ENCODE data around the gene PLA2R1.
A peak's percentile ranks its signal among the peaks of the same experiment; 100 is the strongest.
"Not testable (repeated sequence)": the region's sequence is repeated elsewhere in the genome, so short reads cannot be mapped to it uniquely, and the experiment has no call there.

Gene PLA2R1

DNA sequence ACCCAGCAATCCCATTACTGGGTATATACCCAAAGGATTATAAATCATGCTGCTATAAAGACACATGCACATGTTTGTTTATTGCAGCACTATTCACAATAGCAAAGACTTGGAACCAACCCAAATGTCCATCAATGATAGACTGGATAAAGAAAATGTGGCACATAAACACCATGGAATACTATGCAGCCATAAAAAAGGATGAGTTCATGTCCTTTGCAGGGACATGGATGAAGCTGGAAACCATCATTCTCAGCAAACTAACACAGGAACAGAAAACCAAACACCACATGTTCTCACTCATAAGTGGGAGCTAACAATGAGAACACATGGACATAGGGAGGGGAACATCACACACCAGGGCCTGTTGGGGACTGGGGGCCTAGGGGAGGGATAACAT is 99.9 kb downstream of the PLA2R1 start:
- H3K9me3 ChIP-seq (ENCODE audit: control insufficient read depth, insufficient read depth, low read depth, low read length); H3K27ac ChIP-seq (ENCODE audit: extremely low read depth, low read depth, low read length); H3K36me3 ChIP-seq (ENCODE audit: control insufficient read depth in 2 of 2, insufficient read depth in 1 of 2, low read length in 2 of 2); H3K4me1 ChIP-seq (ENCODE audit: control insufficient read depth, insufficient read depth, low read length); POLR2A ChIA-PET; CTCF ChIA-PET; H3K4me3 ChIP-seq (ENCODE audit: low read depth, low read length): not testable (repeated sequence)
- TF ChIP-seq ZNF146 (tag by site-specific recombination; IDR thresholded peaks at IDR 0.05): peak; percentile 91

DNA sequence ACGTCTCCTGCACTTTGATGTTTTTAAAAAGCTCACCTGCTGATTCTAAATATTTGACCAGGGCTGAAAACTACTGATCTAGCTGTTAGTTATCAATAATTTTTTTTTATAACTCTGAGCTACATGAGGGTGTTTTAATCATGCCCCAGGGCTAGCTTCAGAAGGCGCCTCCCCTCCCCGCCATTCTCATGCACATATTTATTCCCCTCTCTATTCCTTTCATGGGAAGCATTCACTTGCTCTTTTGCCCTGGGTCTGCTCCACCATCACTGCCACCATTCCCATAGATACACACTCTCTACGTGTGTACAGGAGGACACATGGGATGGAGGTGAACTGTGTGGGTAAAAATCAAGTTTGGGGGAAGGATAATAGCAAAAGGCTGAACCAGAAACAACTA is 101.0 kb downstream of the PLA2R1 start:
- H3K27ac ChIP-seq (ENCODE audit: extremely low read depth, low read depth, low read length): no peak overlapping the region
- H3K9me3 ChIP-seq (ENCODE audit: control insufficient read depth, insufficient read depth, low read depth, low read length): no peaks in the 10 kb centered on the region
- H3K36me3 ChIP-seq (ENCODE audit: control insufficient read depth in 2 of 2, insufficient read depth in 1 of 2, low read length in 2 of 2): no peaks in the 10 kb centered on the region
- ChIA-PET CTCF (no interaction called here), POLR2A (no interaction called here)
- H3K4me1 ChIP-seq (ENCODE audit: control insufficient read depth, insufficient read depth, low read length): no peaks in the 10 kb centered on the region
- no peak for TF ChIP-seq ZNF843 (tag by site-specific recombination; IDR thresholded peaks at IDR 0.05)
- TF ChIP-seq YY1 (tag by site-specific recombination; IDR thresholded peaks at IDR 0.05): no peak
- TF ChIP-seq, protein P1, sequence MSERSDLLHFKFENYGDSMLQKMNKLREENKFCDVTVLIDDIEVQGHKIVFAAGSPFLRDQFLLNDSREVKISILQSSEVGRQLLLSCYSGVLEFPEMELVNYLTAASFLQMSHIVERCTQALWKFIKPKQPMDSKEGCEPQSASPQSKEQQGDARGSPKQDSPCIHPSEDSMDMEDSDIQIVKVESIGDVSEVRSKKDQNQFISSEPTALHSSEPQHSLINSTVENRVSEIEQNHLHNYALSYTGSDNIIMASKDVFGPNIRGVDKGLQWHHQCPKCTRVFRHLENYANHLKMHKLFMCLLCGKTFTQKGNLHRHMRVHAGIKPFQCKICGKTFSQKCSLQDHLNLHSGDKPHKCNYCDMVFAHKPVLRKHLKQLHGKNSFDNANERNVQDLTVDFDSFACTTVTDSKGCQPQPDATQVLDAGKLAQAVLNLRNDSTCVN (tag by site-specific recombination; optimal IDR thresholded peaks at IDR 0.05): no peak
- TF ChIP-seq ZNF660 (tag by site-specific recombination; IDR thresholded peaks at IDR 0.05): no peak
- TF ChIP-seq, protein P2, sequence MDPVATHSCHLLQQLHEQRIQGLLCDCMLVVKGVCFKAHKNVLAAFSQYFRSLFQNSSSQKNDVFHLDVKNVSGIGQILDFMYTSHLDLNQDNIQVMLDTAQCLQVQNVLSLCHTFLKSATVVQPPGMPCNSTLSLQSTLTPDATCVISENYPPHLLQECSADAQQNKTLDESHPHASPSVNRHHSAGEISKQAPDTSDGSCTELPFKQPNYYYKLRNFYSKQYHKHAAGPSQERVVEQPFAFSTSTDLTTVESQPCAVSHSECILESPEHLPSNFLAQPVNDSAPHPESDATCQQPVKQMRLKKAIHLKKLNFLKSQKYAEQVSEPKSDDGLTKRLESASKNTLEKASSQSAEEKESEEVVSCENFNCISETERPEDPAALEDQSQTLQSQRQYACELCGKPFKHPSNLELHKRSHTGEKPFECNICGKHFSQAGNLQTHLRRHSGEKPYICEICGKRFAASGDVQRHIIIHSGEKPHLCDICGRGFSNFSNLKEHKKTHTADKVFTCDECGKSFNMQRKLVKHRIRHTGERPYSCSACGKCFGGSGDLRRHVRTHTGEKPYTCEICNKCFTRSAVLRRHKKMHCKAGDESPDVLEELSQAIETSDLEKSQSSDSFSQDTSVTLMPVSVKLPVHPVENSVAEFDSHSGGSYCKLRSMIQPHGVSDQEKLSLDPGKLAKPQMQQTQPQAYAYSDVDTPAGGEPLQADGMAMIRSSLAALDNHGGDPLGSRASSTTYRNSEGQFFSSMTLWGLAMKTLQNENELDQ (tag by site-specific recombination; IDR thresholded peaks at IDR 0.05; ENCODE audit: low read depth): no peak
- H3K4me3 ChIP-seq (ENCODE audit: low read depth, low read length): no peak overlapping the region

DNA sequence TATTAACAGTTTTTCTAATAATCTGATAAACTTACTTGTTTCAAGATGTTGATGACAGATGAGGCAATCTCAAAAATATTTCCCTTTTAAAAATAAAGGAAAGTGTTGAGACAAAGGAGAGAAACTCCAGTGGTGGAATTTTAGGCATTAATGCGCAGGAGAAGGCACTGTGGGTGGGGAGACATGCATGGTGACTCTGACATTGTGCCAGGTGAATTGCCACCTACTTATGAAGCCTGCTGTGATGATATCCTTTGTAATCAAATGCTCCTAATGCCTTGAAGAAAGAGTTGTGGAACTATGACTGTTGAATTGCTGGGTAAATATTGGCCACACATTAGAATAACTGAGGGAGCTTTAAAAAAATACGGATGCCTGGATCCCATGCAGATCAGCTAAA is 101.4 kb downstream of the PLA2R1 start:
- no peaks in the 10 kb centered on the region for H3K9me3 ChIP-seq (ENCODE audit: control insufficient read depth, insufficient read depth, low read depth, low read length)
- H3K4me1 ChIP-seq (ENCODE audit: control insufficient read depth, insufficient read depth, low read length): no peaks in the 10 kb centered on the region
- CTCF ChIA-PET: no interaction called here
- no peak overlapping the region for H3K4me3 ChIP-seq (ENCODE audit: low read depth, low read length)
- TF ChIP-seq EGR2 (tag by site-specific recombination; IDR thresholded peaks at IDR 0.05; ENCODE audit: low read depth) (no peak), ZNF561 (tag by site-specific recombination; IDR thresholded peaks at IDR 0.05; ENCODE audit: borderline replicate concordance) (no peak), MZF1 (tag by site-specific recombination; IDR thresholded peaks at IDR 0.05; ENCODE audit: borderline replicate concordance) (no peak), GFI1B (tag by site-specific recombination; IDR thresholded peaks at IDR 0.05) (no peak), KLF17 (tag by site-specific recombination; IDR thresholded peaks at IDR 0.05) (no peak)
- TF ChIP-seq, protein P3, sequence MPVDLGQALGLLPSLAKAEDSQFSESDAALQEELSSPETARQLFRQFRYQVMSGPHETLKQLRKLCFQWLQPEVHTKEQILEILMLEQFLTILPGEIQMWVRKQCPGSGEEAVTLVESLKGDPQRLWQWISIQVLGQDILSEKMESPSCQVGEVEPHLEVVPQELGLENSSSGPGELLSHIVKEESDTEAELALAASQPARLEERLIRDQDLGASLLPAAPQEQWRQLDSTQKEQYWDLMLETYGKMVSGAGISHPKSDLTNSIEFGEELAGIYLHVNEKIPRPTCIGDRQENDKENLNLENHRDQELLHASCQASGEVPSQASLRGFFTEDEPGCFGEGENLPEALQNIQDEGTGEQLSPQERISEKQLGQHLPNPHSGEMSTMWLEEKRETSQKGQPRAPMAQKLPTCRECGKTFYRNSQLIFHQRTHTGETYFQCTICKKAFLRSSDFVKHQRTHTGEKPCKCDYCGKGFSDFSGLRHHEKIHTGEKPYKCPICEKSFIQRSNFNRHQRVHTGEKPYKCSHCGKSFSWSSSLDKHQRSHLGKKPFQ (tag by site-specific recombination; IDR thresholded peaks at IDR 0.05): no peak
- TF ChIP-seq, protein P4, sequence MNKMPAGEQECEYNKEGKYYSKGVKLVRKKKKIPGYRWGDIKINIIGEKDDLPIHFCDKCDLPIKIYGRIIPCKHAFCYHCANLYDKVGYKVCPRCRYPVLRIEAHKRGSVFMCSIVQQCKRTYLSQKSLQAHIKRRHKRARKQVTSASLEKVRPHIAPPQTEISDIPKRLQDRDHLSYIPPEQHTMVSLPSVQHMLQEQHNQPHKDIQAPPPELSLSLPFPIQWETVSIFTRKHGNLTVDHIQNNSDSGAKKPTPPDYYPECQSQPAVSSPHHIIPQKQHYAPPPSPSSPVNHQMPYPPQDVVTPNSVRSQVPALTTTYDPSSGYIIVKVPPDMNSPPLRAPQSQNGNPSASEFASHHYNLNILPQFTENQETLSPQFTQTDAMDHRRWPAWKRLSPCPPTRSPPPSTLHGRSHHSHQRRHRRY (tag by site-specific recombination; IDR thresholded peaks at IDR 0.05): no peak
- TF ChIP-seq, protein P5, sequence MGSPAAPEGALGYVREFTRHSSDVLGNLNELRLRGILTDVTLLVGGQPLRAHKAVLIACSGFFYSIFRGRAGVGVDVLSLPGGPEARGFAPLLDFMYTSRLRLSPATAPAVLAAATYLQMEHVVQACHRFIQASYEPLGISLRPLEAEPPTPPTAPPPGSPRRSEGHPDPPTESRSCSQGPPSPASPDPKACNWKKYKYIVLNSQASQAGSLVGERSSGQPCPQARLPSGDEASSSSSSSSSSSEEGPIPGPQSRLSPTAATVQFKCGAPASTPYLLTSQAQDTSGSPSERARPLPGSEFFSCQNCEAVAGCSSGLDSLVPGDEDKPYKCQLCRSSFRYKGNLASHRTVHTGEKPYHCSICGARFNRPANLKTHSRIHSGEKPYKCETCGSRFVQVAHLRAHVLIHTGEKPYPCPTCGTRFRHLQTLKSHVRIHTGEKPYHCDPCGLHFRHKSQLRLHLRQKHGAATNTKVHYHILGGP (tag by site-specific recombination; IDR thresholded peaks at IDR 0.05): no peak
- TF ChIP-seq, protein P6, sequence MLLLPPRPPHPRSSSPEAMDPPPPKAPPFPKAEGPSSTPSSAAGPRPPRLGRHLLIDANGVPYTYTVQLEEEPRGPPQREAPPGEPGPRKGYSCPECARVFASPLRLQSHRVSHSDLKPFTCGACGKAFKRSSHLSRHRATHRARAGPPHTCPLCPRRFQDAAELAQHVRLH (tag by site-specific recombination; IDR thresholded peaks at IDR 0.05): no peak
- no peaks in the 10 kb centered on the region for H3K36me3 ChIP-seq (ENCODE audit: control insufficient read depth in 2 of 2, insufficient read depth in 1 of 2, low read length in 2 of 2)
- POLR2A ChIA-PET: no interaction called here
- H3K27ac ChIP-seq (ENCODE audit: extremely low read depth, low read depth, low read length): no peak overlapping the region
